IPS DF 4.7 (cell line): ENCODE data around the gene KTI12.
"Not testable (repeated sequence)": the region's sequence is repeated elsewhere in the genome, so short reads cannot be mapped to it uniquely, and the experiment has no call there.

ENCODE experiments used
- DNase-seq: peaks from one replicate; pipeline ENCODE4 v3.0.0-alpha.2; 2013; ENCODE audit warnings: low spot score; ENCODE audit errors: extremely low read depth

KTI12 gene

DNA sequence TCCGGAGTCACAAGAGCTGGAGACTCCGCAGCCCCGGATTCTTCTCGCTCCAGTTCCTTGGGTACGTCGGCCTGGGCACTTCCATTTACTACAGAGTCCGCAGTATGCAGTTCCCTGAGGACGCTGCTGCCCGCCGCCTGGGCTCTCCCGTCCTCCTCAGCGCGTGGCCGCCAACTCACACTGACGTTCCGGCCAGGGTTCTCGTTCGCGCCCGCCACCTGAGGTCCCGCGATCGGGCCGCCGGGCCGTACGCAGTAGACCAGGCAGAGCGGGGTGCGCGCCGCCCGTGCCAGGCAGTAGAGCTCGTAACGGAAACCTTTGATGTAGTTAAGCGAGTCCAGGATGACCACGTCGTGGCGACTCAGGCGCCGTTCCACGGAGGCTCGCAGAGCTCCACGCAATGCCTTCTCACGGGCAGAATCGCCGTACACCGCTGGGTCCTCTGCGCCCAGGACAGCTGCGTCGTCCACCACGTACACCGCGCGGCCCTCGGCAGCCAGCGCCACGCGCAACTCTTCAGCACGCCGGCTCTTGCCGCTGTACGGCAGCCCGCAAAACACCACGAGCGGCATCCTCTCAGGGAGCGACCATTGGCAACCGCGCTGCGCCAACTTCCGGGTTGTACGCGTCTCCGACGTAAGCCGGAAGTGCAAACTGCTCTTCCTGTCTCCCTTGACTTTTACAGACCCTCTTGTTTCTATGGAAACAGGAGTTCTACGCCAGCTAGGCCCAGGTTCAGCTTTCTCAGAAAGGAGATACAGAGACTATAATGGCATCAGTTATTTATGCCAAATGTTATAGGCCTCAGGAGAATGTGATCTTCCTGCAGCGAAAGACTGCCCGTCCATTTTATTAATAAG, at the start of gene KTI12:
Gene KTI12 (minus strand): TSS at position 621 of the 860 bp plus-strand sequence. CDS start 49 bp downstream, at position 572.
- DNase-seq = no peak

DNA sequence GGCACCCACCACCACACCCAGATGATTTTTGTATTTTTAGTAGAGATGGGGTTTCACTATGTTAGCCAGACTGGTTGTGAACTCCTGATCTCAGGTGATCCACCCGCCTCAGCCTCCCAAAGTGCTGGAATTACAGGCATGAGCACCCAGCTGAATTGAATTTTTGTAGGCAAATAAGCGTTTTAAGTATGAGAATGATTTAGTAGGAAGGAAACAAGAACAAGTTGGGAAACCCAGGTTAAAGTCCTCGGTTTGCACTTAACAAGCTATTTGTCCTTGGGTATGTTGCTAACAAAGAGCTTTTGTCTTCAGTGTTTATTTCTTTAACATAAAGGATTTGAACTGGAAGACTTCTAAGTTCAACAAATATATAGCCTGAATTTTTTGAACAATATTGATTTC, 46.4 kb upstream of the KTI12 start:
- DNase-seq = no peak

DNA sequence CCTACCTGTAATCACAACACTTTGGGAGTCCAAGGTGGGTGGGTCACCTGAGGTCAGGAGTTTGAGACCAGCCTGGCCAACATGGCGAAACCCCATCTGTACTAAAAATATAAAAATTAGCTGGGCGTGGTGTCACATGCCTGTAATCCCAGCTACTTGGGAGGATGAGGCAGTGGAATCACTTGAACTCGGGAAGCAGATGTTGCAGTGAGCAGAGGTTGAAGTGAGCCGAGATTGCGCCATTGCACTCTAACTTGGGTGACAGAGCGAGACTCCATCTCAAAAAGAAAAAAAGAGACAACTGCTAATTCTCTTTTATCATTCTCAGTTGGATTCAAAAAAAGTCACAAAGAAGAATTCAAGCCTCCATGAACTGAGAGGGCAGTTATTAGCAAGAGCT, 43.7 kb upstream of the KTI12 start:
- not testable (repeated sequence) for DNase-seq

- no peak for DNase-seq
These were observed 38.7 kb upstream of the KTI12 start for GRCh38 chr1:52072291-52072690.

- DNase-seq = no peak
These were observed 37.1 kb upstream of the KTI12 start for GRCh38 chr1:52070704-52071103.

DNA sequence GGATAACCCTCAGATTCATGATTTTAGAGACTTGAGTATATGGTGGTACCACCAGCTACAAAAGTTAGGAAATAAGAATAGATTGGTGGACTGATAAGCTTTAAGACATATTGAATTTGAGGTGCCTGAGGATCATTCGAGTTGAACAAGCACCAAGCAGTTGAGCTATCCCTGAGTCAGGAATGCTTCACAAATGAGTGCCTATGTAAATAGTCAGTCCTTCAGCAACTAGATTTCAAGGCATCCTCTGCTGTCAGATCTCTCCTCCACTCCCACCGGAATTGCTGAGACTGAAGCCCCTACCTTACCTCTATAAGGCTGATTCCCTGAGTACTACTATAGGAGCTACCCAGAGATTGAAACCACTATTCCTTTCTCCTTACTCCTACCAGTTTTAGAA, 29.6 kb upstream of the KTI12 start:
- DNase-seq = no peak

DNA sequence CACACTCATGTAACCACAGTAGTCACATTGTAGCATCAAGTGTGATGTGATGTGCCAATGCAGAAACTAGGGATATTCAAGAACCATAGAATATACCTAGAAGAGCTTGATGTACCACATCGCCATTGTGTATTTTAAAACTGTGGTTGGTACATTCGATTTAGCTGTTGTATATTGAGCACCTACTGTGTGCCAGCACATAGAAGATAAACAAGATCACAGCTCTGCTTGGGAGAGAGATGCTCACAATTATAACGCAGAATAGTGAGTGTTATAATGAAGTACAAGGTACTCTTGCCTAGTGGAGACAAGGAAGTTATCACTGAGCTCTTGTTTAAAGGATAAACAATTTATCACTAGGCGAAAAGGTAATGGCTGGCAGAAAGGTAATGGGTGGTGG, 27.2 kb upstream of the KTI12 start:
- no peak for DNase-seq

DNA sequence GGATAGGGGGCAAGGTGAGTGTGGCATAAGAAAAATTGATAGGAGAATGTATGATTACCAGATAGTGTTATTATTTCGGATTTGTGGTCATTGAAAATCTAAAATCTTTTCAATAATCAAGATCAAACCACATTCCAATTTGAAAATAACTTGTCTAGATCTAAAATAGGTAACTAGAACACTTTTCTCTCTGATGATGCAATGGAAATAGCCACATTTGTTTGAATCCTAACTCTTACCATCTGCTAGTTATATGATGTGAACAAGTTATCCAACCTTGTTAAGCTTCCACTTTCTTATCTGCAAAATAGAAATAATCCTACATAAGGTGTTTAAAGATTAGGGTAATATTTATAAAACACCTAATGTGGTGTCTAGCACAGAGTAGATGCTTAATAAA, 26.3 kb upstream of the KTI12 start:
- DNase-seq = no peak

GRCh38 chr1:52059321-52059720, 25.7 kb upstream of the KTI12 start:
- no peak for DNase-seq

GRCh38 chr1:52057876-52058415, 24.3 kb upstream of the KTI12 start:
- no peak for DNase-seq

- no peak for DNase-seq
These were observed 23.6 kb upstream of the KTI12 start for GRCh38 chr1:52057255-52057654.

- no peak for DNase-seq
These were observed 23.3 kb upstream of the KTI12 start for GRCh38 chr1:52056937-52057231.

DNA sequence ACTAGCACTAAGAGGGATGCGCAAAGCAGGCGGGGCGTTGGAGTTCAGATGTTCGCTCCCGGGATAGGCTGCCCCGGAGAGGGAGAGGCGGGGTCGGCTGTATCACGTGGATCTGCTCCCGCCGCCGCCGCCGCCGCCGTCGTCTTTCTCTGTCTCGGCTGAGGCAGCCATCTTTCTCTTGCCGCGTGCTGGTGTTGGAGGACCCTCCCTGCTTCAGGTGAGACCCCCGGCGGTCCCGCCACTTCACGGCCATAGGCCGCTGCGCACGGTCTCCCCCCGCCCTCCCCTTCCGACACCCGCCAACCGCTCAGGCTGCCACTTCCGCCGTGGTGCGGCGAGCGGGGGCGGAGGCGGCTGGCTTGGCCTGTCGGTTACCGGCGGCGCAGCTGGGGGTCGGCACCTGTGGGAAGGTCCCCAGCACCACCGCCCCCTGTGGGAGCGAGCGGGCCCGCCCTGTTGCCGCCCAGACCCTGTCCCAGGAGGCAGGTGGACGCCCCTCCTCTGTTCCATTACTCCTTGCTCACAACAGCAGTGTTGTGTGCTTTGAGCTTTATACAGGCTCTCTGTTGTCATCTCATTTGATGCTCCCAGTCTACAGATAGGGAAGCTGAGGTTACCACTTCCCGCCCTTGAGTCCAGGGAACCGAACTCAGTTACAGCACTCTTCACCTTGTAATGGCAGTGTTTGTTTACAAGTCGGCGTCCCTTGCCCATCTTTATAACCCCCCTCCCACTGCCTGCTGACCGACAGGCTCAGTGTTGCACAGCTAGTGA, 22.7 kb upstream of the KTI12 start, which contains the start of gene BTF3L4:
Gene BTF3L4 (plus strand): TSS at position 133 of the 774 bp plus-strand sequence. CDS start 3,553 bp downstream, outside the sequence.
- no peak for DNase-seq

DNA sequence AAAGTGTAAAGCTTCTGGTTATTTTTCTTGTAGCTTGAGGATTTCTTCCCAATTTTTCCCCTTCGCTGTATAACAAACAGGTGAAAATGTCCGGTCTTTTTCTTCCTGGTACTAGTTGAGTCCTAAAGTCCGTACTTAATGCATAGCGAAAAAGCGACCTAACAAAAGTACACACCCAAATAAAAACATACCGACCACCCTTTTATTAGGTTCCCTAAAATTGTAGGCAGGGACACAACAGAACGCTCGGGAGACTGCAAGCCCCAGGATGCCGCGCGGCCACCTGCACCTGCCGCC, 22.2 kb upstream of the KTI12 start:
- DNase-seq = no peak

GRCh38 chr1:52055066-52055865, 21.7 kb upstream of the KTI12 start, which contains the start of gene TXNDC12:
Gene TXNDC12, minus strand, starts transcription at chr1:52055191. Its CDS starts 95 bp downstream, at chr1:52055096.
- DNase-seq = no peak

DNA sequence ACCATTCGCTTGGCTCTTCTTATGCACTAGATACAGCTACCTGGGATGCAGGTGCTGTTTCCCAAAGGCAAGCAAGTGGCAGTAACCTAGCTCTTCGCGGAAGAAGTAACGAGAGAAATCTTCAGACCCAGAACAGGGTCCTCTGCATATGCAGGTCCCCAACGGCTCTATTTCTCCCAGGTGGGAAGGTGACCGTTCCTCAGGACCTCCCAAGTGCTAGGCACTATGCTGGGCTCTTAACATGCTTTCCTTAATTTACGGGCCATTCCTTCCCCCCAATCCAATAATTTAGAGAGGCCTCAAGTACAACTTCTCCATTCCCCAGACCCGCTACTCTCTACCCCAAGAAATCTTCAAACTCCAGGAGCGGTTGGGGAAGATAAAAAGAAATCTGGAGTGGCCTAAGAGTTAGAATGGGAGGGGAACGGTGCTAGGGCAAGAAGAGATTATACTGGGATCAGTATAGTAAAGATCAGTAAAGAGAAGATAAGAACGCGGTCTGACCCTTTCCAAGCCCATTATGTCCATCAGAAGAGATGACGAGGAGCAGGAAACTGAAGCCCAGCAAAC, 21.0 kb upstream of the KTI12 start:
- no peak for DNase-seq

DNA sequence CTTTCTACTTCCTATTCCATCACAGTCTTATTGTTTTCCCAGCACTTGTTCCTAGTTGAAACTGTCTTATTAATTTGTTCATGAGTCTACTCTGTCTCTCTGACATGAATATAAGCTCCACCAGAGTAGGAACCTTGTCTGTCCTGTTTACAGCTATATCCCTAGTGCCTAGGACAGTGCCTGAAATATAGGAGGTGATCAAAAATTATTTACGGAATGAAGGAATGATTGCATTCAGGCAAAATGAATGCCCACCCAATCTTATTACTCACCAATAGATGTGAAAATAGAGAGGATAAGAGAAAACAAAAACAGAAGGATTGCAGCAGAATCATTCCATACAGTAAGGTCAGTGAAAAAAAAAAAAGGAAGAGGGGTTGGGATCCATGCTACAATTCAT, 20.3 kb upstream of the KTI12 start:
- DNase-seq = no peak

DNA sequence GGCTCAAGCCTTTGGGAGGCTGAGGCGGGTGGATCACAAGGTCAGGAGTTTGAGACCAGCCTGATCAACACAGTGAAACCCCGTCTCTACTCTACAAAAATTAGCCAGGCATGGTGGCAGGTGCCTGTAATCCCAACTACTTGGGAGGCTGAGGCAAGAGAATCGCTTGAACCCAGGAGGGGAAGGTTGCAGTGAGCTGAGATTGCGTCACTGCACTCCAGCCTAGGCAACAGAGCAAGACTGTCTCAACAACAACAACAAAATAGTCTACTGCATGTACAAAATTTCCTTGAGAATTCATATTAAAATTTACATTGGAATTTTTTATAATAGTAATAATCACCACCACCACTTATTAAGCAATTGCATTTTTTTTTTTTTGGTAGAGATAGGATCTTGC, 15.7 kb upstream of the KTI12 start:
- not testable (repeated sequence) for DNase-seq

- DNase-seq = not testable (repeated sequence)
These were observed 12.1 kb upstream of the KTI12 start for GRCh38 chr1:52045666-52046195.

GRCh38 chr1:52045236-52045635, 11.6 kb upstream of the KTI12 start:
- DNase-seq = no peak
